HEK293 (cell line): ENCODE results near the gene UBE3B.

Source experiments
- CTCF ChIP-seq: fragments of 450-650 bp; formaldehyde crosslinking; IDR thresholded peaks from 2 replicates; pipeline ENCODE4 v1.5.1; 2016; ENCODE audit warnings: missing biosample characterization, missing genetic modification characterization
- IKZF3 ChIP-seq: fragments of 450-650 bp; IDR thresholded peaks from 2 replicates; pipeline ENCODE4 v1.5.0; 2018; ENCODE audit warnings: missing biosample characterization, mild to moderate bottlenecking, missing genetic modification characterization, moderate library complexity
- REST ChIP-seq: fragments of 450-650 bp; formaldehyde crosslinking; IDR thresholded peaks from 2 replicates; pipeline ENCODE4 v1.5.1; 2016; ENCODE audit warnings: missing biosample characterization, missing genetic modification characterization
- ZNF274 ChIP-seq, 2 experiments: fragments of 200-500 bp in 1 of 2; fragments of 450-650 bp in 1 of 2; sonication (Bioruptor generic) in 1 of 2; formaldehyde crosslinking in 1 of 2; IDR thresholded peaks; 2 replicates each; pipeline versions ENCODE4 v1.5.1 to v1.6.1; 2014 to 2016; ENCODE audit warnings: borderline replicate concordance in 1 of 2, inconsistent platforms in 1 of 2, low read length in 1 of 2, missing biosample characterization in 1 of 2, missing genetic modification characterization in 1 of 2
- ZNF768 ChIP-seq: fragments of 450-650 bp; formaldehyde crosslinking; IDR thresholded peaks from 2 replicates; pipeline ENCODE4 v1.5.1; 2018; ENCODE audit warnings: missing biosample characterization, mild to moderate bottlenecking, missing genetic modification characterization

- no peak for TF ChIP-seq REST (tag by site-specific recombination)
- TF ChIP-seq CTCF = no peak
- no peak for TF ChIP-seq ZNF768
- TF ChIP-seq IKZF3 (tag by site-specific recombination) = no peak
- TF ChIP-seq ZNF274 (IDR thresholded peaks at IDR 0.05; ENCODE audit: low read length) = no peak
- TF ChIP-seq ZNF274 (tag by site-specific recombination; IDR thresholded peaks at IDR 0.05; ENCODE audit: borderline replicate concordance) = no peak
Observed at GRCh38 chr12:109461049-109461845, 16.2 kb upstream of the UBE3B start.
